RWPE1 (cell line): Measurements from ENCODE around the gene CTNNAL1.

Source experiments
- CTCF ChIA-PET: fragments of 350-600 bp; sonication (Branson Sonifier 250); formaldehyde crosslinking; extraction: SDS; loops from one replicate; lab custom pipeline; 2021; lab: Yijun Ruan, JAX
- POLR2A ChIA-PET: fragments of 400-600 bp; formaldehyde crosslinking; extraction: SDS; loops from one replicate; lab custom pipeline; 2020; ENCODE audit warnings: antibody characterized with exemption; ENCODE audit not compliant: low non-redundant PET; lab: Yijun Ruan, JAX
- DNase-seq: peaks from one replicate; pipeline ENCODE4 v3.0.0; 2012; ENCODE audit warnings: low spot score
- H3K27ac ChIP-seq: fragments of 450-650 bp; 2 replicates; pipeline ENCODE4 v1.5.1; 2017
- TF ChIP-seq, protein P1 (sequence below): fragments of 450-650 bp; conservative IDR thresholded peaks from 2 replicates; pipeline ENCODE4 v1.5.1; 2017; ENCODE audit warnings: low read depth, mild to moderate bottlenecking

The CTNNAL1 gene

GRCh38 chr9:109048822-109049221 is 35.5 kb upstream of the CTNNAL1 start:
- POLR2A ChIA-PET, result interaction anchor here (0.6 kb wide), 1 partner anchor 1308 kb away, joined by 3 read pairs; no protein-coding TSS in a partner anchor
- no peak overlapping the region for H3K27ac ChIP-seq
- TF ChIP-seq, protein P1, sequence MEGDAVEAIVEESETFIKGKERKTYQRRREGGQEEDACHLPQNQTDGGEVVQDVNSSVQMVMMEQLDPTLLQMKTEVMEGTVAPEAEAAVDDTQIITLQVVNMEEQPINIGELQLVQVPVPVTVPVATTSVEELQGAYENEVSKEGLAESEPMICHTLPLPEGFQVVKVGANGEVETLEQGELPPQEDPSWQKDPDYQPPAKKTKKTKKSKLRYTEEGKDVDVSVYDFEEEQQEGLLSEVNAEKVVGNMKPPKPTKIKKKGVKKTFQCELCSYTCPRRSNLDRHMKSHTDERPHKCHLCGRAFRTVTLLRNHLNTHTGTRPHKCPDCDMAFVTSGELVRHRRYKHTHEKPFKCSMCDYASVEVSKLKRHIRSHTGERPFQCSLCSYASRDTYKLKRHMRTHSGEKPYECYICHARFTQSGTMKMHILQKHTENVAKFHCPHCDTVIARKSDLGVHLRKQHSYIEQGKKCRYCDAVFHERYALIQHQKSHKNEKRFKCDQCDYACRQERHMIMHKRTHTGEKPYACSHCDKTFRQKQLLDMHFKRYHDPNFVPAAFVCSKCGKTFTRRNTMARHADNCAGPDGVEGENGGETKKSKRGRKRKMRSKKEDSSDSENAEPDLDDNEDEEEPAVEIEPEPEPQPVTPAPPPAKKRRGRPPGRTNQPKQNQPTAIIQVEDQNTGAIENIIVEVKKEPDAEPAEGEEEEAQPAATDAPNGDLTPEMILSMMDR, result no peak
- CTCF ChIA-PET, result interaction anchor here (0.6 to 1.4 kb wide), 3 partner anchors 30 to 1903 kb away, joined by 3 to 4 read pairs (median 3); no protein-coding TSS in a partner anchor
- DNase-seq, result no peak

DNA sequence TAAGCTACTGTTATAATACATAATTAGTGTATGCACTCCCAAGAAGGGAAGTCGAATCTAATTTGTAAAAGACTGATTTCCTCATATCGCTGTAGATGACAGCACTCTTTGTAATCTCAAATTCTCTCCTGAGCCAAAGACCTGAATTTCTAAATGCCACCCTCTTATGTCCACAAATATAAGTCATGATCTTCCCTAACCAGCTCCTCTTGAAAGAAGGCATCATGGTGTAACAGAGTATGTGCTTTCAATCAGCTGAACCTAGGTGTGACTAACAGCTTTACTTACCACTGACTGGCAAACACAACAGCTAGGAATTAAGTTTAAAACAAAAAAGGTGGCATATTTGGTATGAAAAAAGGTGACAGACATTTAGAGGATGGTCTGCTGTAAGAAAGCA is 34.0 kb upstream of the CTNNAL1 start:
- TF ChIP-seq, protein P1, result no peak
- H3K27ac ChIP-seq, result no peak overlapping the region
- no peak for DNase-seq
- ChIA-PET POLR2A (no interaction called here), CTCF (interaction anchor here (0.5 kb wide), 1 partner anchor 84 kb away, joined by 3 read pairs; no protein-coding TSS in a partner anchor)

GRCh38 chr9:109046346-109046745 is 33.0 kb upstream of the CTNNAL1 start:
- ChIA-PET POLR2A (no interaction called here), CTCF (interaction anchor here (0.7 kb wide), 1 partner anchor 38 kb away, joined by 3 read pairs; no protein-coding TSS in a partner anchor)
- no peak for DNase-seq
- H3K27ac ChIP-seq, result no peak overlapping the region
- TF ChIP-seq, protein P1, result no peak

GRCh38 chr9:109043578-109043977 is 30.3 kb upstream of the CTNNAL1 start:
- POLR2A ChIA-PET, result no interaction called here
- CTCF ChIA-PET, result no interaction called here

DNA sequence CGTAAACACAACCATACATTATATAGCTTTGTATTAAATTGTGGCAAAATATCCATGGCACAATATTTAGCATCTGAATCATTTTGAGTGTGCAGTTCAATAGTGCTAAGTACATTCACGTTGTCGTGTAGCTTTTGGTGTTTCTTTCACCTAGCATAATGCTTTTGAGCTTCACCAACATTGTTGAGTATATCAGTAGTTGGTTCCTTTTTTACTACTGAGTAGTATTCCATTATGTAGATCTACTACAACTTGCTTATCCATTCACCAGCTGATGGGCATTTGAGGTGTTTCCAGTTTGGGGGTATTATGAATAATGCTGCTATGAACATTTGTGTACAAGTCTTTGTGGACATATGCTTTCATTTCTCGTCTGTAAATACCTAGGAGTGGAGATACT is 27.3 kb upstream of the CTNNAL1 start:
- CTCF ChIA-PET, result interaction anchor here (1.0 kb wide), 1 partner anchor 24 kb away, joined by 5 read pairs; no protein-coding TSS in a partner anchor
- H3K27ac ChIP-seq, result no peak overlapping the region
- no peak for DNase-seq
- POLR2A ChIA-PET, result no interaction called here
- TF ChIP-seq, protein P1, result no peak

More at GRCh38 chr9:109043578-109043977, 30.3 kb upstream of the CTNNAL1 start:
- TF ChIP-seq, protein P1, result no peak
- no peak overlapping the region for H3K27ac ChIP-seq
- DNase-seq, result no peak

DNA sequence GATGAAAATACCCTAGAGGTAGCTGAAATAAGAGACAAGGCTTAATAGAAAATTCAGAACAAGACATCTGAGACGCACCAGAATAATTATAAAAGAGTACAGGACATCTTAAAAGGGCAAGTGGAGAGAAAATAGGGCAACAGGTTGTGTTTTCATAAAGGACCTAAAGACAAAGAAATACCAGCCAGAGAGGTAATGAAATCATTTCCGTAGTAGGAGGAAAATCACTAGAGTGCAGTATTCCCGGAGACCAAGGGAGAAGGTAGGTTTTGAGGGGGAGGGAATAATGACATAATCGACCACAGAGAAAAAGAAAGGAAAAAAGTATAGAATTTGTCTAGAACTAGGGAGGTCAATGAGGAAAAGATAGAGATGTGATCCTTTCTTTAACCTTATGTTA is 26.2 kb upstream of the CTNNAL1 start:
- ChIA-PET CTCF (no interaction called here), POLR2A (interaction anchor here (0.6 kb wide), 1 partner anchor 8 kb away, joined by 4 read pairs; no protein-coding TSS in a partner anchor)
- no peak for DNase-seq
- TF ChIP-seq, protein P1, result no peak
- H3K27ac ChIP-seq, result no peak overlapping the region
